ENCODE measurements around the gene SPATA4.

SPATA4 gene

GRCh38 chr4:176193126-176193525 lies 2.3 kb downstream of the SPATA4 start:
- H3K27me3 ChIP-seq (ENCODE audit: insufficient read depth, low read length) = no peaks in the 10 kb centered on the region
- H3K4me1 ChIP-seq (ENCODE audit: insufficient read depth, low read length, severe bottlenecking) = peaks cover 11% of the 10 kb centered on the region
- H3K9ac ChIP-seq (ENCODE audit: low read length) = no peak overlapping the region
- no peak overlapping the region for H2AFZ ChIP-seq (ENCODE audit: low read length)
- no peaks in the 10 kb centered on the region for H3F3A ChIP-seq (ENCODE audit: insufficient read depth, low read length)
- H3K4me2 ChIP-seq (ENCODE audit: low read length) = no peak overlapping the region
- H3K27ac ChIP-seq (ENCODE audit: low read depth, low read length, poor library complexity, severe bottlenecking) = no peak overlapping the region
- no peaks in the 10 kb centered on the region for H3K9me3 ChIP-seq (ENCODE audit: low read length)
- H3K36me3 ChIP-seq (ENCODE audit: insufficient read depth, low read length) = no peaks in the 10 kb centered on the region
- TF ChIP-seq CTCF (IDR thresholded peaks at IDR 0.05; ENCODE audit: low read length) (no peak), EZH2 (IDR thresholded peaks at IDR 0.05; ENCODE audit: borderline replicate concordance, low read length) (no peak)
- H4K20me1 ChIP-seq (ENCODE audit: insufficient read depth, low read length) = no peaks in the 10 kb centered on the region
- H3K79me2 ChIP-seq (ENCODE audit: insufficient read depth, low read length) = no peaks in the 10 kb centered on the region
- H3K9me2 ChIP-seq (ENCODE audit: low read depth, low read length) = no peaks in the 10 kb centered on the region
- H3K4me3 ChIP-seq (ENCODE audit: low read depth, low read length, poor library complexity, severe bottlenecking) = no peak overlapping the region

- no peak for TF ChIP-seq CTCF (IDR thresholded peaks at IDR 0.05; ENCODE audit: low read length)
- TF ChIP-seq EZH2 (IDR thresholded peaks at IDR 0.05; ENCODE audit: borderline replicate concordance, low read length) = no peak
Measured at GRCh38 chr4:176191974-176192373, 3.4 kb downstream of the SPATA4 start.

GRCh38 chr4:176189891-176190795 lies 5.2 kb downstream of the SPATA4 start:
- H3K4me1 ChIP-seq (ENCODE audit: insufficient read depth, low read length, severe bottlenecking) = peaks cover 5% of the 10 kb centered on the region
- no peaks in the 10 kb centered on the region for H3F3A ChIP-seq (ENCODE audit: insufficient read depth, low read length)
- no peak overlapping the region for H3K4me2 ChIP-seq (ENCODE audit: low read length)
- no peaks in the 10 kb centered on the region for H3K9me2 ChIP-seq (ENCODE audit: low read depth, low read length)
- no peak overlapping the region for H3K9ac ChIP-seq (ENCODE audit: low read length)
- H3K36me3 ChIP-seq (ENCODE audit: insufficient read depth, low read length) = no peaks in the 10 kb centered on the region
- no peaks in the 10 kb centered on the region for H3K79me2 ChIP-seq (ENCODE audit: insufficient read depth, low read length)
- no peak overlapping the region for H2AFZ ChIP-seq (ENCODE audit: low read length)
- H4K20me1 ChIP-seq (ENCODE audit: insufficient read depth, low read length) = no peaks in the 10 kb centered on the region
- H3K27me3 ChIP-seq (ENCODE audit: insufficient read depth, low read length) = no peaks in the 10 kb centered on the region
- no peak overlapping the region for H3K4me3 ChIP-seq (ENCODE audit: low read depth, low read length, poor library complexity, severe bottlenecking)
- TF ChIP-seq CTCF (IDR thresholded peaks at IDR 0.05; ENCODE audit: low read length) (no peak), EZH2 (IDR thresholded peaks at IDR 0.05; ENCODE audit: borderline replicate concordance, low read length) (no peak)
- no peak overlapping the region for H3K27ac ChIP-seq (ENCODE audit: low read depth, low read length, poor library complexity, severe bottlenecking)
- H3K9me3 ChIP-seq (ENCODE audit: low read length) = no peaks in the 10 kb centered on the region

More at GRCh38 chr4:176191974-176192373, 3.4 kb downstream of the SPATA4 start:
- Histone ChIP-seq H3K36me3 (ENCODE audit: insufficient read depth, low read length) (no peaks in the 10 kb centered on the region), H4K20me1 (ENCODE audit: insufficient read depth, low read length) (no peaks in the 10 kb centered on the region), H3K4me1 (ENCODE audit: insufficient read depth, low read length, severe bottlenecking) (peaks cover 11% of the 10 kb centered on the region), H3K4me2 (ENCODE audit: low read length) (no peak overlapping the region), H3K79me2 (ENCODE audit: insufficient read depth, low read length) (no peaks in the 10 kb centered on the region), H3K9me2 (ENCODE audit: low read depth, low read length) (no peaks in the 10 kb centered on the region), H3F3A (ENCODE audit: insufficient read depth, low read length) (no peaks in the 10 kb centered on the region), H3K27me3 (ENCODE audit: insufficient read depth, low read length) (no peaks in the 10 kb centered on the region), H3K27ac (ENCODE audit: low read depth, low read length, poor library complexity, severe bottlenecking) (no peak overlapping the region), H3K9ac (ENCODE audit: low read length) (no peak overlapping the region), H3K9me3 (ENCODE audit: low read length) (no peaks in the 10 kb centered on the region), H3K4me3 (ENCODE audit: low read depth, low read length, poor library complexity, severe bottlenecking) (no peak overlapping the region), H2AFZ (ENCODE audit: low read length) (no peak overlapping the region)

Measured in OCI-LY1 (cell line).